ENCODE measurements around the gene CT47C1. TPM values are rescaled to one million over a fixed set of nuclear protein-coding genes. Genes with fewer than 3 reads are reported as not detected.

Gene CT47C1
- total and polyA plus RNA-seq, 10 of the 15 experiments (the other 5 are each of a cell fraction or from before 2014, with no cell fraction given) = not detected

DNA sequence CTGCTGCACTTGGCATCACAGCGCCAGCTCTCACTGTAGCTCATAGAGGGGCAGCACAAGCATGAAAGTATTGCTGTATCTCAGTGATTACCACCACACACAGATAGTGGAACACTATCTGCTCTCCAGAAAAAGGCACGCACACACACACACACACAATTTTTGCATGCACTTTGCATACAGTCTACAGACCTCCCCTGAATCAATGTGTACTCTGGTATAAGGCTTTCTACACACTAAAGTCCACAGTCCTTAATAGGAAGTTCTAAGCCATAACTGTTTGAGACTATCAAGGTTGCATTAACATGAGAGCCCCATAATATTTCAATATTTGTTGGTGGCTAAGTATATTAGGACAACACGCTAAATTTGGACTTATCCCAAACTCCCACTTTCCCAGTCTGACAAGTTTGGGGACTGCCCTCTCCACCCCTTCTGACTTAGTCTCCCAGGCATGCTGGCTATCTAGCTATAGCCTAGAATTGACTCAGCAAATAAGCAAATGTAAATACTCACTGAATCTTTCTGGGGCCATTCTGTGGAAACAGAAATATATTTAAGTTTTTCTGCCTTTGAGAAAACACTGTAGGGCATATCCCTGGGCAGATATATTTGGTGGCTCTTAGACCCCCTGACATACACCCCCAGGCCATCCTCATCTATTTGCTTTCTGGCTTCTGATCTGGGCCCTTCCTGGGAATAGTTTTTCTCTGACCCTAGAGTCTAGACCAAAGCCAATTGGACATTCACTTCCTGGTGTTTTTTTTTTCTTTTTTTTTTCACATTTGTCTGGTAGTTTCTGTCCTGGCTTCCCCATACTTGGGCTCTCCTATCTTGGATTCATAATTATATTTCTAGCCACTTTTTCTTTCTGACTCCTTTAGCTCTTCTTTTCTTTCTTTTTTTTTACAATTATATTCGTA is 36.4 kb upstream of the CT47C1 start:
- RAD21 ChIA-PET (ENCODE audit: unreplicated experiment) = no interaction called here
- Histone ChIP-seq H3K9ac (ENCODE audit: control insufficient read depth, insufficient read depth, low read length) (no peak overlapping the region), H3K27me3 (replicated peaks in 1 of 2; ENCODE audit: control insufficient read depth in 2 of 2, insufficient read depth in 2 of 2, low read length in 1 of 2) (no peaks in the 10 kb centered on the region), H4K20me1 (ENCODE audit: control insufficient read depth, insufficient read depth) (no peaks in the 10 kb centered on the region), H3K9me3 (replicated peaks; ENCODE audit: control insufficient read depth, insufficient read depth, low read length) (no peaks in the 10 kb centered on the region), H3K4me1 (ENCODE audit: control insufficient read depth, insufficient read depth, low read length) (no peaks in the 10 kb centered on the region), H2AFZ (ENCODE audit: control insufficient read depth, low read depth, low read length) (no peak overlapping the region), H3K79me2 (ENCODE audit: control insufficient read depth, insufficient read depth, low read length) (no peaks in the 10 kb centered on the region), H3K27ac (ENCODE audit: control insufficient read depth, insufficient read depth) (no peak overlapping the region), H3K36me3 (ENCODE audit: control insufficient read depth in 2 of 2, insufficient read depth in 2 of 2, low read length in 1 of 2) (no peaks in the 10 kb centered on the region), H3K4me2 (ENCODE audit: control insufficient read depth, insufficient read depth) (no peak overlapping the region), H3K4me3 (no peak overlapping the region)
- DNase-seq (ENCODE audit: low read depth, low spot score) (no peak), ATAC-seq (no peak), FAIRE-seq (no peak)
- WGBS (ENCODE audit: insufficient coverage, insufficient replicate concordance, low lambda C conversion rate, missing lambda C conversion rate) = 41% methylated on average over 4 of the region's 4 CpGs
- POLR2A ChIA-PET = interaction anchor here (0.7 kb wide), 1 partner anchor 95 kb away, joined by 3 read pairs; no protein-coding TSS in a partner anchor
- TF ChIP-seq STAT3 (IDR thresholded peaks at IDR 0.05; ENCODE audit: low read depth, low read length) (no peak), RBBP5 (conservative IDR thresholded peaks at IDR 0.05) (no peak), BACH1 (IDR thresholded peaks at IDR 0.05; ENCODE audit: borderline replicate concordance) (no peak), YY1 (IDR thresholded peaks at IDR 0.05; ENCODE audit: low read depth, low read length) (no peak), PML (IDR thresholded peaks at IDR 0.05; ENCODE audit: low read length) (no peak), ESRRA (IDR thresholded peaks at IDR 0.05; ENCODE audit: low read length) (no peak), TCF12 (IDR thresholded peaks at IDR 0.05; ENCODE audit: low read depth, low read length) (no peak), SMAD5 (IDR thresholded peaks at IDR 0.05; ENCODE audit: low read depth) (no peak)
- BruUV-seq (replicated peaks) = no TSS peak
- intact Hi-C loops (cut with micrococcal nuclease; ENCODE audit: unreplicated experiment) = no loop called here
- CTCF ChIA-PET = interaction anchor here (0.7 kb wide), 1 partner anchor 51 kb away, joined by 3 read pairs; no protein-coding TSS in a partner anchor
- in situ Hi-C loops (cut with MboI) = no loop called here
- SMC1A ChIA-PET (ENCODE audit: uncharacterized antibody, unreplicated experiment) = no interaction called here

DNA sequence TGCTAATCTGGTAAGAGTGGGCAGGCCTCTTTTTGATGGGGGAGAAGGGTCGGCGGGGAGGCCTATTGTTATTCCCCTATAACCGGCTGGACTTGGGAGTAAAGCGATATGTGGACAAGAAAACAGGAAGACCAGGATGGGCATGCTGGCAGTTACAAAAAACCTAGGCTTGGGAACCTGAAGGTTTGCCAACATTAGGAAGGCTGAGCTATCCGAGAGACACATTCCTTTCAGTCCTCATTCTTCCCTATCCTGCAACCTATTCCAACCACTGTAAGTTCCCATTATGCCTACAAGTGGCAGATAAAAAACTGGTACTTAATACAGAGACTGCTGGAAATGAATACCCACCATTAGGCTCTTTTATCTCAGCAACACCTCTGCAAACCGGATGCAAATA is 32.4 kb upstream of the CT47C1 start:
- H3K27me3 ChIP-seq (replicated peaks in 1 of 2; ENCODE audit: control insufficient read depth in 2 of 2, insufficient read depth in 2 of 2, low read length in 1 of 2) = no peaks in the 10 kb centered on the region; a peak in 1 of 4 replicates
- DNase-seq (ENCODE audit: low read depth, low spot score) (no peak), ATAC-seq (no peak), FAIRE-seq (no peak)
- CTCF ChIA-PET = no interaction called here
- no peak overlapping the region for H3K4me3 ChIP-seq
- POLR2A ChIA-PET = no interaction called here
- H3K79me2 ChIP-seq (ENCODE audit: control insufficient read depth, insufficient read depth, low read length) = no peaks in the 10 kb centered on the region
- intact Hi-C loops (cut with micrococcal nuclease; ENCODE audit: unreplicated experiment) = no loop called here
- no TSS peak for BruUV-seq (replicated peaks)
- H3K36me3 ChIP-seq (ENCODE audit: control insufficient read depth in 2 of 2, insufficient read depth in 2 of 2, low read length in 1 of 2) = no peaks in the 10 kb centered on the region
- no peak overlapping the region for H3K4me2 ChIP-seq (ENCODE audit: control insufficient read depth, insufficient read depth)
- no peaks in the 10 kb centered on the region for H3K9me3 ChIP-seq (replicated peaks; ENCODE audit: control insufficient read depth, insufficient read depth, low read length)
- no peak overlapping the region for H2AFZ ChIP-seq (ENCODE audit: control insufficient read depth, low read depth, low read length)
- H4K20me1 ChIP-seq (ENCODE audit: control insufficient read depth, insufficient read depth) = no peaks in the 10 kb centered on the region
- RAD21 ChIA-PET (ENCODE audit: unreplicated experiment) = no interaction called here
- in situ Hi-C loops (cut with MboI) = no loop called here
- H3K27ac ChIP-seq (ENCODE audit: control insufficient read depth, insufficient read depth) = no peak overlapping the region
- no peaks in the 10 kb centered on the region for H3K4me1 ChIP-seq (ENCODE audit: control insufficient read depth, insufficient read depth, low read length)
- SMC1A ChIA-PET (ENCODE audit: uncharacterized antibody, unreplicated experiment) = no interaction called here
- WGBS (ENCODE audit: insufficient coverage, insufficient replicate concordance, low lambda C conversion rate, missing lambda C conversion rate) = 69% methylated on average over 6 of the region's 6 CpGs
- H3K9ac ChIP-seq (ENCODE audit: control insufficient read depth, insufficient read depth, low read length) = no peak overlapping the region
- TF ChIP-seq NBN (IDR thresholded peaks at IDR 0.05) = no peak
- TF ChIP-seq REST (IDR thresholded peaks at IDR 0.05; ENCODE audit: low read depth, low read length) = no peak
- TF ChIP-seq WRNIP1 (IDR thresholded peaks at IDR 0.05; ENCODE audit: borderline replicate concordance, low read depth, low read length) = no peak
- TF ChIP-seq, protein P1, sequence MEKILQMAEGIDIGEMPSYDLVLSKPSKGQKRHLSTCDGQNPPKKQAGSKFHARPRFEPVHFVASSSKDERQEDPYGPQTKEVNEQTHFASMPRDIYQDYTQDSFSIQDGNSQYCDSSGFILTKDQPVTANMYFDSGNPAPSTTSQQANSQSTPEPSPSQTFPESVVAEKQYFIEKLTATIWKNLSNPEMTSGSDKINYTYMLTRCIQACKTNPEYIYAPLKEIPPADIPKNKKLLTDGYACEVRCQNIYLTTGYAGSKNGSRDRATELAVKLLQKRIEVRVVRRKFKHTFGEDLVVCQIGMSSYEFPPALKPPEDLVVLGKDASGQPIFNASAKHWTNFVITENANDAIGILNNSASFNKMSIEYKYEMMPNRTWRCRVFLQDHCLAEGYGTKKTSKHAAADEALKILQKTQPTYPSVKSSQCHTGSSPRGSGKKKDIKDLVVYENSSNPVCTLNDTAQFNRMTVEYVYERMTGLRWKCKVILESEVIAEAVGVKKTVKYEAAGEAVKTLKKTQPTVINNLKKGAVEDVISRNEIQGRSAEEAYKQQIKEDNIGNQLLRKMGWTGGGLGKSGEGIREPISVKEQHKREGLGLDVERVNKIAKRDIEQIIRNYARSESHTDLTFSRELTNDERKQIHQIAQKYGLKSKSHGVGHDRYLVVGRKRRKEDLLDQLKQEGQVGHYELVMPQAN (conservative IDR thresholded peaks at IDR 0.05) = no peak
- TF ChIP-seq HDAC2 (IDR thresholded peaks at IDR 0.05) = no peak
